ENCODE data around the gene LMO1. TPM values are rescaled to one million over a fixed set of nuclear protein-coding genes. Genes with fewer than 3 reads are reported as not detected.

LMO1 gene
- total and polyA plus RNA-seq, 2 of the 13 experiments (the other 11 are each of a cell fraction or from before 2014, with no cell fraction given), result not detected

- no peak for TF ChIP-seq SP2 (CRISPR knock-in tag; IDR thresholded peaks at IDR 0.05)
- no peak for TF ChIP-seq FOXM1 (CRISPR knock-in tag; IDR thresholded peaks at IDR 0.05)
- no peak for TF ChIP-seq GPBP1L1 (CRISPR knock-in tag; IDR thresholded peaks at IDR 0.05)
- peak; percentile 28 for TF ChIP-seq XRCC5 (optimal IDR thresholded peaks at IDR 0.05; ENCODE audit: low read length)
- TF ChIP-seq NR2F2 (IDR thresholded peaks at IDR 0.05; ENCODE audit: borderline replicate concordance, low read depth), result no peak
- no peak for TF ChIP-seq HNRNPUL1 (IDR thresholded peaks at IDR 0.05; ENCODE audit: low read depth, low read length)
- no peak for TF ChIP-seq MTF1 (CRISPR knock-in tag; IDR thresholded peaks at IDR 0.05)
- TF ChIP-seq MBNL3 (CRISPR knock-in tag; conservative IDR thresholded peaks at IDR 0.05), result no peak
- peak; percentile 69 for TF ChIP-seq STAG1 (CRISPR knock-in tag; IDR thresholded peaks at IDR 0.05)
- TF ChIP-seq KDM5A (IDR thresholded peaks at IDR 0.05; ENCODE audit: borderline replicate concordance, low read length), result no peak
- no peak for TF ChIP-seq ZMYM3 (CRISPR knock-in tag; IDR thresholded peaks at IDR 0.05)
- no peak for TF ChIP-seq AKAP8 (CRISPR knock-in tag; IDR thresholded peaks at IDR 0.05)
- no peak for TF ChIP-seq EZH2 (conservative IDR thresholded peaks at IDR 0.05; ENCODE audit: low read depth, low read length)
Measured at GRCh38 chr11:8192016-8192895, 71.4 kb downstream of the LMO1 start (continued).

- no peaks in the 10 kb centered on the region; a peak in 1 of 5 replicates for H3K27me3 ChIP-seq (ENCODE audit: control insufficient read depth in 1 of 2, insufficient read depth in 2 of 2, low read length in 2 of 2)
- no peaks in the 10 kb centered on the region for H3K9me3 ChIP-seq (ENCODE audit: low read length)
- TF ChIP-seq KDM4B (CRISPR knock-in tag; IDR thresholded peaks at IDR 0.05) (no peak), ZNF296 (CRISPR knock-in tag; conservative IDR thresholded peaks at IDR 0.05) (no peak)
- no peak overlapping the region for H3K27ac ChIP-seq (ENCODE audit: extremely low read length, insufficient read depth, low read length)
- no peak for ATAC-seq
- ChIA-PET CTCF (ENCODE audit: low intra/inter-chr PET ratio, low total read pairs) (no interaction called here), POLR2A (no interaction called here)
- H3K4me3 ChIP-seq (replicated peaks in 1 of 3; ENCODE audit: insufficient read depth in 1 of 3, low read depth in 2 of 3, low read length in 3 of 3), result no peak overlapping the region
- BruUV-seq (replicated peaks), result no TSS peak
- no peak overlapping the region for H3K9ac ChIP-seq (ENCODE audit: insufficient read depth, low read depth, low read length)
- H3K79me2 ChIP-seq (ENCODE audit: insufficient read depth, low read length), result no peaks in the 10 kb centered on the region
- in situ Hi-C loops (cut with HindIII; ENCODE audit: extremely low pct_ligation_motif_present, low pct_unique_long_range_greater_than_20kb) (no loop called here), intact Hi-C loops (cut with micrococcal nuclease; ENCODE audit: unreplicated experiment) (no loop called here)
- H3K36me3 ChIP-seq (replicated peaks in 1 of 2; ENCODE audit: control insufficient read depth in 1 of 2, insufficient read depth in 2 of 2, low read length in 2 of 2), result no peaks in the 10 kb centered on the region
- no peak for FAIRE-seq
- WGBS (ENCODE audit: low lambda C conversion rate), result 10% methylated on average over 2 of the region's 2 CpGs
- no peaks in the 10 kb centered on the region; the same call in 1 of the 2 replicates for H4K20me1 ChIP-seq (ENCODE audit: insufficient read depth, low read length)
- no peak for DNase-seq (ENCODE audit: low spot score)
- no peak overlapping the region for H3K4me2 ChIP-seq (ENCODE audit: low read depth, low read length)
- H3K4me1 ChIP-seq (ENCODE audit: insufficient read depth, low read length), result no peaks in the 10 kb centered on the region
- H2AFZ ChIP-seq (ENCODE audit: low read length), result no peak overlapping the region
Measured at GRCh38 chr11:8190431-8190830, 73.2 kb downstream of the LMO1 start.

Measured in HepG2 (cell line).